ENCODE measurements around the gene XRCC4. TPM values are rescaled to one million over a fixed set of nuclear protein-coding genes. Genes with fewer than 3 reads are reported as not detected.

Gene XRCC4
- total RNA-seq, 1 donor, result 8.0 TPM

GRCh38 chr5:83125560-83125959, 48.2 kb downstream of the XRCC4 start:
- H3K4me1 ChIP-seq (ENCODE audit: insufficient read depth, low read length), result no peaks in the 10 kb centered on the region
- no peak overlapping the region for H2AFZ ChIP-seq (ENCODE audit: low read length)
- H3K27me3 ChIP-seq (ENCODE audit: insufficient read depth, low read length), result no peaks in the 10 kb centered on the region
- H3K4me2 ChIP-seq (ENCODE audit: insufficient read depth, low read length), result no peak overlapping the region
- no peaks in the 10 kb centered on the region for H3K36me3 ChIP-seq (ENCODE audit: insufficient read depth, low read length)
- no peak overlapping the region for H3K4me3 ChIP-seq (ENCODE audit: insufficient read depth, low read length)
- H3K79me2 ChIP-seq (ENCODE audit: insufficient read depth, low read length), result no peaks in the 10 kb centered on the region
- H3K9me3 ChIP-seq (ENCODE audit: low read depth, low read length), result no peaks in the 10 kb centered on the region
- H3K27ac ChIP-seq (ENCODE audit: low read depth, low read length), result no peak overlapping the region
- TF ChIP-seq, protein P1, sequence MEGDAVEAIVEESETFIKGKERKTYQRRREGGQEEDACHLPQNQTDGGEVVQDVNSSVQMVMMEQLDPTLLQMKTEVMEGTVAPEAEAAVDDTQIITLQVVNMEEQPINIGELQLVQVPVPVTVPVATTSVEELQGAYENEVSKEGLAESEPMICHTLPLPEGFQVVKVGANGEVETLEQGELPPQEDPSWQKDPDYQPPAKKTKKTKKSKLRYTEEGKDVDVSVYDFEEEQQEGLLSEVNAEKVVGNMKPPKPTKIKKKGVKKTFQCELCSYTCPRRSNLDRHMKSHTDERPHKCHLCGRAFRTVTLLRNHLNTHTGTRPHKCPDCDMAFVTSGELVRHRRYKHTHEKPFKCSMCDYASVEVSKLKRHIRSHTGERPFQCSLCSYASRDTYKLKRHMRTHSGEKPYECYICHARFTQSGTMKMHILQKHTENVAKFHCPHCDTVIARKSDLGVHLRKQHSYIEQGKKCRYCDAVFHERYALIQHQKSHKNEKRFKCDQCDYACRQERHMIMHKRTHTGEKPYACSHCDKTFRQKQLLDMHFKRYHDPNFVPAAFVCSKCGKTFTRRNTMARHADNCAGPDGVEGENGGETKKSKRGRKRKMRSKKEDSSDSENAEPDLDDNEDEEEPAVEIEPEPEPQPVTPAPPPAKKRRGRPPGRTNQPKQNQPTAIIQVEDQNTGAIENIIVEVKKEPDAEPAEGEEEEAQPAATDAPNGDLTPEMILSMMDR (IDR thresholded peaks at IDR 0.05; ENCODE audit: extremely low read depth, low read depth, low read length), result no peak
- DNase-seq (ENCODE audit: insufficient read length, low spot score, missing footprints), result no peak
- no peaks in the 10 kb centered on the region for H4K20me1 ChIP-seq (ENCODE audit: insufficient read depth, low read length)

DNA sequence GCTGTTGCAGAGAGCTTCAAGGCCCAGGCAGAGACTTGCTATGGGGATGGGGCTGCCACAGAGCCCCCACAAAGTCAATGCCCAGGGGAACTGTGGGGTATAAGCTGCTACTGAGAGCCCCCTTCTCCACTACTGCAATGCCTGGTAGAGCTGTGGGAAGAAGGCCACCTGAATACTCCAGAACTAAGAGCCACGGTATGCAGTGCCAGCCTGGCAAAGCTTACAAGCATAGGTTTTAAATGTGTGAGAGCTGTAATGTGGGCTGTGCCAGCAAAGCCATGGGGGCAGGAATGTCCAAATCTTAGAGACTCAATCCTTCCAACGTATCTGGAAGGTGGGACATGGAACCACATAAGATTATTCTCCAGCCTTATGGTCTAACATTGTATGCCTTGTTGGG, 49.2 kb downstream of the XRCC4 start:
- no peak overlapping the region for H3K4me2 ChIP-seq (ENCODE audit: insufficient read depth, low read length)
- TF ChIP-seq, protein P1 (IDR thresholded peaks at IDR 0.05; ENCODE audit: extremely low read depth, low read depth, low read length), result no peak

GRCh38 chr5:83133797-83134196, 56.5 kb downstream of the XRCC4 start:
- Histone ChIP-seq H3K4me3 (ENCODE audit: insufficient read depth, low read length) (no peak overlapping the region), H3K27me3 (ENCODE audit: insufficient read depth, low read length) (no peaks in the 10 kb centered on the region), H3K79me2 (ENCODE audit: insufficient read depth, low read length) (no peaks in the 10 kb centered on the region), H3K27ac (ENCODE audit: low read depth, low read length) (no peak overlapping the region), H3K4me2 (ENCODE audit: insufficient read depth, low read length) (no peak overlapping the region), H3K36me3 (ENCODE audit: insufficient read depth, low read length) (no peaks in the 10 kb centered on the region), H3K9me3 (ENCODE audit: low read depth, low read length) (no peaks in the 10 kb centered on the region), H2AFZ (ENCODE audit: low read length) (no peak overlapping the region), H4K20me1 (ENCODE audit: insufficient read depth, low read length) (no peaks in the 10 kb centered on the region), H3K4me1 (ENCODE audit: insufficient read depth, low read length) (no peaks in the 10 kb centered on the region)
- TF ChIP-seq, protein P1 (IDR thresholded peaks at IDR 0.05; ENCODE audit: extremely low read depth, low read depth, low read length), result no peak
- DNase-seq (ENCODE audit: insufficient read length, low spot score, missing footprints), result no peak

More for the DNA sequence above, 49.2 kb downstream of the XRCC4 start:
- Histone ChIP-seq H3K9me3 (ENCODE audit: low read depth, low read length) (no peaks in the 10 kb centered on the region), H4K20me1 (ENCODE audit: insufficient read depth, low read length) (no peaks in the 10 kb centered on the region), H3K36me3 (ENCODE audit: insufficient read depth, low read length) (no peaks in the 10 kb centered on the region), H3K27me3 (ENCODE audit: insufficient read depth, low read length) (no peaks in the 10 kb centered on the region), H3K4me3 (ENCODE audit: insufficient read depth, low read length) (no peak overlapping the region), H3K4me1 (ENCODE audit: insufficient read depth, low read length) (no peaks in the 10 kb centered on the region), H3K27ac (ENCODE audit: low read depth, low read length) (no peak overlapping the region), H3K79me2 (ENCODE audit: insufficient read depth, low read length) (no peaks in the 10 kb centered on the region), H2AFZ (ENCODE audit: low read length) (no peak overlapping the region)
- no peak for DNase-seq (ENCODE audit: insufficient read length, low spot score, missing footprints)

- no peaks in the 10 kb centered on the region for H3K4me1 ChIP-seq (ENCODE audit: insufficient read depth, low read length)
- DNase-seq (ENCODE audit: insufficient read length, low spot score, missing footprints), result no peak
- H3K4me3 ChIP-seq (ENCODE audit: insufficient read depth, low read length), result no peak overlapping the region
- no peaks in the 10 kb centered on the region for H3K79me2 ChIP-seq (ENCODE audit: insufficient read depth, low read length)
- no peaks in the 10 kb centered on the region for H3K36me3 ChIP-seq (ENCODE audit: insufficient read depth, low read length)
- H3K27me3 ChIP-seq (ENCODE audit: insufficient read depth, low read length), result no peaks in the 10 kb centered on the region
- no peaks in the 10 kb centered on the region for H3K9me3 ChIP-seq (ENCODE audit: low read depth, low read length)
- TF ChIP-seq, protein P1 (IDR thresholded peaks at IDR 0.05; ENCODE audit: extremely low read depth, low read depth, low read length), result no peak
- no peak overlapping the region for H3K4me2 ChIP-seq (ENCODE audit: insufficient read depth, low read length)
- no peak overlapping the region for H3K27ac ChIP-seq (ENCODE audit: low read depth, low read length)
- H4K20me1 ChIP-seq (ENCODE audit: insufficient read depth, low read length), result no peaks in the 10 kb centered on the region
- no peak overlapping the region for H2AFZ ChIP-seq (ENCODE audit: low read length)
These were observed 65.2 kb downstream of the XRCC4 start for GRCh38 chr5:83142526-83142925.
